T-cell (primary cell): ENCODE measurements around the gene SERTAD2. TPM values are rescaled to one million over a fixed set of nuclear protein-coding genes. Genes with fewer than 3 reads are reported as not detected.
A peak's percentile ranks its signal among the peaks of the same experiment; 100 is the strongest.

Source experiments
- ATAC-seq, 4 experiments: fragments of 200-7000 bp in 3 of 4; fragments of 150-1000 bp in 1 of 4; cut with Tn5 transposase; replicated peaks in 1 of 4; 1 replicate in 3 of 4; 2 replicates in 1 of 4; pipeline ENCODE4 v1.10.0; 2021; ENCODE audit warnings: moderate library complexity in 3 of 4, mild to moderate bottlenecking in 2 of 4, moderate number of reproducible peaks in 1 of 4
- CTCF ChIA-PET, 2 donors: fragments of 300-600 bp; sonication (Branson Sonifier 250); formaldehyde crosslinking; loops; one replicate each; lab custom pipeline; 2022; ENCODE audit warnings: antibody characterized with exemption in 2 of 2; lab: Charles Lee
- POLR2A ChIA-PET, 2 donors: fragments of 300-600 bp; sonication (Branson Sonifier 250); formaldehyde crosslinking; loops; one replicate each; lab custom pipeline; 2022; ENCODE audit warnings: antibody characterized with exemption in 2 of 2; lab: Charles Lee
- DNase-seq, 35 experiments: peaks; one replicate each; pipeline versions ENCODE4 v3.0.0 to v3.0.0-alpha.2; 2013 to 2023
- H3K27ac ChIP-seq: one replicate; pipeline ENCODE4 v1.5.1; 2013; ENCODE audit warnings: low read length
- H3K27me3 ChIP-seq, 2 experiments: replicated peaks in 1 of 2; 1 replicate in 1 of 2; 2 replicates in 1 of 2; pipeline versions ENCODE4 v1.6.1 to v1.7.0; 2013; ENCODE audit warnings: low read length in 1 of 2, mixed read lengths in 1 of 2; ENCODE audit not compliant: control insufficient read depth in 2 of 2, insufficient read depth in 2 of 2; ENCODE audit errors: extremely low read depth in 1 of 2
- H3K36me3 ChIP-seq, 2 donors: 1 replicate in 1 of 2; 2 replicates in 1 of 2; pipeline versions ENCODE4 v1.6.1 to v1.7.0; 2013; ENCODE audit warnings: low read length in 1 of 2; ENCODE audit not compliant: control insufficient read depth in 2 of 2, insufficient read depth in 1 of 2; ENCODE audit errors: extremely low read depth in 1 of 2
- H3K4me1 ChIP-seq, 2 experiments: 1 replicate in 1 of 2; 2 replicates in 1 of 2; pipeline versions ENCODE4 v1.6.1 to v1.7.0; 2013; ENCODE audit warnings: low read length in 2 of 2, mixed read lengths in 1 of 2; ENCODE audit not compliant: insufficient read depth in 2 of 2, control insufficient read depth in 1 of 2; ENCODE audit errors: extremely low read depth in 1 of 2
- H3K4me3 ChIP-seq, 2 donors: 1 replicate in 1 of 2; 2 replicates in 1 of 2; pipeline versions ENCODE4 v1.5.1 to v1.7.0; 2013; ENCODE audit warnings: mild to moderate bottlenecking in 2 of 2, low read length in 1 of 2, moderate library complexity in 1 of 2; ENCODE audit not compliant: control insufficient read depth in 1 of 2; ENCODE audit errors: extremely low read depth in 1 of 2
- H3K9me3 ChIP-seq: 2 replicates; pipeline ENCODE4 v1.7.0; 2013
- H3K27ac Mint-ChIP-seq, 2 donors: one replicate each; pipeline ENCODE4 v1.8.0; 2020 to 2021; ENCODE audit warnings: mild to moderate bottlenecking in 2 of 2, mixed read lengths in 2 of 2
- H3K27me3 Mint-ChIP-seq, 2 donors: one replicate each; pipeline ENCODE4 v1.8.0; 2021 to 2022; ENCODE audit warnings: mixed read lengths in 2 of 2
- H3K36me3 Mint-ChIP-seq: one replicate; pipeline ENCODE4 v1.8.0; 2021; ENCODE audit warnings: mixed read lengths
- H3K4me1 Mint-ChIP-seq, 3 donors: one replicate each; pipeline ENCODE4 v1.8.0; 2020 to 2022; ENCODE audit warnings: mixed read lengths in 3 of 3, mild to moderate bottlenecking in 1 of 3
- H3K4me3 Mint-ChIP-seq, 3 donors: one replicate each; pipeline ENCODE4 v1.8.0; 2020 to 2022; ENCODE audit warnings: mild to moderate bottlenecking in 3 of 3, mixed read lengths in 3 of 3, moderate library complexity in 3 of 3
- H3K9me3 Mint-ChIP-seq, 3 donors: one replicate each; pipeline ENCODE4 v1.8.0; 2020 to 2022; ENCODE audit warnings: mixed read lengths in 3 of 3
- WGBS: methylation state at CpG from one replicate; pipeline ENCODE4 v1.1.5; 2013; ENCODE audit warnings: missing lambda C conversion rate; ENCODE audit not compliant: insufficient coverage; 5-methylcytosine and 5-hydroxymethylcytosine counted together
- total RNA-seq, 35 experiments: library from RNA in 6 of 35; stranded (reverse) in 6 of 35; fragments of 120-200 nt in 1 of 35; gene quantifications; one replicate each; pipeline versions ENCODE4 v1.2.1 to v1.2.4 and lab custom pipeline; 2013 to 2026

SERTAD2 gene
- total RNA-seq, 5 donors from 2014 or later (not counting 1 experiment from before 2014, with no cell fraction given): 22.8 to 39.7 (median 27.4) TPM

DNA sequence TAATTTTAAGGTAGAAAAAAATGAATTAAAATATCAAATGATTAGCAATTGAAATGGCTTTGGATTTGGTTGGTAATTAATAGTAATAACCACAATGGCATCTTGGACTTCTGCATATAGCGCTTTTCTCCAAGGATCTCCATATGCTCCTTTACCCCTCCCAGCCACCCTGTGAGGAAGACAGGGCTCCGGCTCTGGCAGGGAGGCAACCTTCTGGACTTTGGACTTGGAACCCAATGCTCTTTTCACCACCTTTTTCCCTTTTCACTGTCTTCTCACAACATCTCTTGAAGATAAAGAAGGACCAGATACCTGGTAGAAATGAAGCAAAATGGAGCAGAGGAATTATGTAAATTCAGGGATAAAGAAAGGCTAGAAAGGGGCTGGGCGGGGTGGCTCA, 23.8 kb upstream of the SERTAD2 start:
- Histone ChIP-seq H3K27me3 (no peaks in the 10 kb centered on the region), H3K4me3 (no peak overlapping the region), H3K4me1 (peaks cover 6 to 19% of the 10 kb centered on the region in 2 experiments), H3K9me3 (no peaks in the 10 kb centered on the region), H3K36me3 (no peaks in the 10 kb centered on the region), H3K27ac (no peak overlapping the region)
- no peaks in the 10 kb centered on the region for H3K9me3 Mint-ChIP-seq
- H3K4me3 Mint-ChIP-seq: no peak overlapping the region
- DNase-seq (no peak), ATAC-seq (no peak)
- WGBS: 100% methylated on average over 1 of the region's 3 CpGs
- H3K4me1 Mint-ChIP-seq: peaks cover 37 to 42% (median 38%) of the 10 kb centered on the region in 3 donors
- CTCF ChIA-PET: interaction anchor here (0.6 to 1.1 kb wide), 3 partner anchors 72 to 443 kb away, joined by 3 to 5 read pairs (median 4); no protein-coding TSS in a partner anchor
- no peaks in the 10 kb centered on the region for H3K36me3 Mint-ChIP-seq
- H3K27ac Mint-ChIP-seq: no peak overlapping the region
- POLR2A ChIA-PET: no interaction called here
- no peaks in the 10 kb centered on the region for H3K27me3 Mint-ChIP-seq

DNA sequence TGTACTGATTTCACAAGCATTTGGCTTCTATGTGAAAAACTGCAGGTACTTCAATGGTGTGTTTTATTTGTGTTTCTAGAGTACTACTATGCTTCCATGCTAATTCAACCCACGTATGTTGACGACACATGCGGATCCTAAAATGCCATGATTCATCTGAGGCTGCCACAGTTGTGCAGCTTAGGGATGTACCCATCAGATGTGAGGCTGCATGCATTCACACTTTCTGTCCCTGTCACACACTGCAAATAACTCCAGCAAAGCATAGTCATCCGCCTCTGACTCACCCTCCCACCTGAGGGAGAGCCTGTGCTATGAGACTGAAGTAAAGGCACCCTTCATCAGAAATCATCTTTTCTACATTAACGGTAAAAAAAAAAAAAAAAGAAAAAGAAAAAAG, 22.1 kb upstream of the SERTAD2 start:
- Histone ChIP-seq H3K36me3 (peaks cover 0 to 3% of the 10 kb centered on the region in 2 donors), H3K27ac (no peak overlapping the region), H3K4me1 (peaks cover 6 to 19% of the 10 kb centered on the region in 2 experiments), H3K9me3 (no peaks in the 10 kb centered on the region), H3K4me3 (no peak overlapping the region), H3K27me3 (no peaks in the 10 kb centered on the region)
- ATAC-seq: peak; percentile 58 to 95 (median 86)
- no peak overlapping the region for H3K4me3 Mint-ChIP-seq
- DNase-seq: peak in 2 of 35 experiments; percentile 32 to 39
- ChIA-PET CTCF (interaction anchor here in 1 of 2 donors (1.1 kb wide), 1 partner anchor 13 kb away, joined by 3 read pairs; no protein-coding TSS in a partner anchor), POLR2A (interaction anchor here in 1 of 2 donors (0.7 kb wide), 2 partner anchors 11 to 252 kb away, joined by 3 to 4 read pairs; no protein-coding TSS in a partner anchor)
- H3K4me1 Mint-ChIP-seq: peaks cover 31 to 42% (median 40%) of the 10 kb centered on the region in 3 donors
- no peaks in the 10 kb centered on the region for H3K36me3 Mint-ChIP-seq
- WGBS: 70% methylated on average over 2 of the region's 5 CpGs
- peak overlapping the region in 1 of 2 donors; percentile 57 for H3K27ac Mint-ChIP-seq
- H3K27me3 Mint-ChIP-seq: no peaks in the 10 kb centered on the region
- H3K9me3 Mint-ChIP-seq: no peaks in the 10 kb centered on the region

DNA sequence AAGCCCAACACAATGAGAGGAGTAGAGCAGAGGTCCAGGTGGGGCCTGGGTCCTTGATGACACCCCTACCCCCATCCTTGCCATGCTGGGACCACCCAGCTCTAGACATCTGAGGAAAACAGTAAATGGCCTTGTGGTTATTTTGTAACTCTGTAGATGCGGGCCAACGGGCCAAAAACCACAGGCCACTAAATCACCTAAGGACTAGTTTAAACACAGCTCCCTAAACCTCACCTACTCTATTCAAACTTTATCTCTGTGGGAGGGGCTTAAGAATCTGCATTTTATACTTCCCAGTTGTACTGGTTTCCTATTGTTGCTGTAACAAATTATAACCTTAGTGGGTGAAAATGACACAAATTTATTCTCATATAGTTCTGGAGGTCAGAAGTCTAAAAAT, 19.0 kb upstream of the SERTAD2 start:
- Histone ChIP-seq H3K27me3 (no peaks in the 10 kb centered on the region), H3K4me3 (no peak overlapping the region), H3K36me3 (peaks cover 0 to 3% of the 10 kb centered on the region in 2 donors), H3K9me3 (no peaks in the 10 kb centered on the region), H3K4me1 (peaks cover 9 to 15% of the 10 kb centered on the region in 2 experiments), H3K27ac (no peak overlapping the region)
- H3K4me1 Mint-ChIP-seq: peaks cover 16 to 21% (median 20%) of the 10 kb centered on the region in 3 donors
- no peaks in the 10 kb centered on the region for H3K36me3 Mint-ChIP-seq
- ChIA-PET POLR2A (interaction anchor here in 1 of 2 donors (0.7 to 0.8 kb wide), 2 partner anchors 20 to 177 kb away, joined by 3 to 5 read pairs; no protein-coding TSS in a partner anchor), CTCF (interaction anchor here (0.6 to 0.7 kb wide), 4 partner anchors 9 to 817 kb away, joined by 3 to 8 read pairs (median 5); no protein-coding TSS in a partner anchor)
- no peaks in the 10 kb centered on the region for H3K27me3 Mint-ChIP-seq
- DNase-seq: no peak
- no peak for ATAC-seq
- WGBS: no CpG with 5 or more reads among the region's 2 CpGs
- no peaks in the 10 kb centered on the region for H3K9me3 Mint-ChIP-seq
- no peak overlapping the region for H3K27ac Mint-ChIP-seq
- no peak overlapping the region for H3K4me3 Mint-ChIP-seq

DNA sequence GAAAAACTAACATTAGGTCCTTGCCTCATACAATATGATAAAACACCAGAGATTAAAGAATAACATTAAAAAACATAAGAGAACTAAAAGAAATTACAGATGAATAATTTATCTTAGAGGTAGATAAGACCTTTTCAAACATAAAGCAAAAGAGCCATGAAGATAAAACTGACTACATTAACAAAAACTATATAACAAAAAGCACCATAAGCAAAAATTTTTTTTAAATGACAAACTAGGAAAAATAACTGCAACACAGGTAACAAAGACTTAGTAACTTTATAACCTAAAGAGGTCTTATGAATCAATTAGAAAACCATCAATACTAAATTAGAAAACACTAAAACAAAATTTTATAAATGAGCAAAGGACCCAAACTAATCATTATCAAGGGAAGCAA, 16.3 kb upstream of the SERTAD2 start:
- ATAC-seq (no peak), DNase-seq (no peak)
- no peak overlapping the region for H3K27ac Mint-ChIP-seq
- peaks cover 18 to 38% of the 10 kb centered on the region in 2 experiments for H3K4me1 ChIP-seq
- peaks cover 0 to 3% of the 10 kb centered on the region in 2 donors for H3K36me3 ChIP-seq
- no peaks in the 10 kb centered on the region for H3K9me3 Mint-ChIP-seq
- no peak overlapping the region for H3K27ac ChIP-seq
- H3K27me3 Mint-ChIP-seq: no peaks in the 10 kb centered on the region
- CTCF ChIA-PET: no interaction called here
- no peak overlapping the region for H3K4me3 ChIP-seq
- POLR2A ChIA-PET: no interaction called here
- no peak overlapping the region for H3K4me3 Mint-ChIP-seq
- no peaks in the 10 kb centered on the region for H3K9me3 ChIP-seq
- no peaks in the 10 kb centered on the region for H3K36me3 Mint-ChIP-seq
- peaks cover 12 to 27% (median 21%) of the 10 kb centered on the region in 3 donors for H3K4me1 Mint-ChIP-seq
- H3K27me3 ChIP-seq: no peaks in the 10 kb centered on the region

DNA sequence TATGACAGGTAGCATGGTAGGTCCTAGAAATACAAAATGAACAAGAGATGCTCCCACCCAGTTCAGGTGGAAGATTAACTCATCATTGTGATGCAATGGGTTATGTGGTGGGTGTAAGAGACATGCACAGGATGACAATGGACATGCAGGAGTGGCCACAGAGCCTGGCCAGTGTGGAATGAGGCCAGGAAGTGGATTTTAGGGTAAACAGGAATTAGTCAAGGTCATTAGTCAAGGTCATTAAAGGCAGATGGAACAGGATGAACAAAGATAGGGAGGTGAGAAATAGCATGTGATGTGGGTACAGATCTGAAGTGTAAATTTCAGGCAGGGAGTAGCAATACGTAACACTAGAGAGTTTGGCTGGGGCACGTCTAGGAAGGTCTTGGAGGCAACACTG, 15.6 kb upstream of the SERTAD2 start:
- H3K27me3 ChIP-seq: no peaks in the 10 kb centered on the region
- peaks cover 18 to 45% of the 10 kb centered on the region in 2 experiments for H3K4me1 ChIP-seq
- Mint-ChIP-seq H3K4me1 (peaks cover 15 to 31% (median 25%) of the 10 kb centered on the region in 3 donors), H3K9me3 (no peaks in the 10 kb centered on the region), H3K27ac (no peak overlapping the region), H3K27me3 (no peaks in the 10 kb centered on the region), H3K4me3 (no peak overlapping the region), H3K36me3 (no peaks in the 10 kb centered on the region)
- peaks cover 0 to 3% of the 10 kb centered on the region in 2 donors for H3K36me3 ChIP-seq
- no peaks in the 10 kb centered on the region for H3K9me3 ChIP-seq
- H3K4me3 ChIP-seq: no peak overlapping the region
- ChIA-PET CTCF (no interaction called here), POLR2A (no interaction called here)
- DNase-seq: no peak
- H3K27ac ChIP-seq: no peak overlapping the region
- 85% methylated on average over 2 of the region's 2 CpGs for WGBS
- no peak for ATAC-seq

DNA sequence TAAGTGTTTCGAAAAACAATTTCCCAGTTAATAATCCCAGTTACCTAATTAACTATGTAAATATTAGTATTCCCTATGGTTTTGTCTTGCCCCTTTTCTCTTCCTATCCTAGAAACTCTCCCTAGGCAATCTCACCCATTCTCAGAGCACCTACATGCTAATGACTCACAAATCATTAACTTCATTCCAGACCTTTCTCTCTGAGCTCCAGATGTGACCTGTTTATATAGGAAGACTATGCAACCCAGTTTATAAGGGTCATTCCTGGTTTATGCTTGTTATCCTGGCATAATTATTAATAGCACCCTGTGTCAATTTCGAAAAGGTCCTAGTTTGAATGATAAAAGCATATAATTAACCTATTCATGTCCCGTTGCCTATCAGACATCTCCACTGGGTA, 14.8 kb upstream of the SERTAD2 start:
- Mint-ChIP-seq H3K4me1 (peaks cover 21 to 38% (median 32%) of the 10 kb centered on the region in 3 donors), H3K27me3 (no peaks in the 10 kb centered on the region), H3K4me3 (no peak overlapping the region), H3K36me3 (no peaks in the 10 kb centered on the region), H3K27ac (peak overlapping the region in 1 of 2 donors; percentile 97), H3K9me3 (no peaks in the 10 kb centered on the region)
- H3K36me3 ChIP-seq: peaks cover 0 to 3% of the 10 kb centered on the region in 2 donors
- no peak overlapping the region for H3K4me3 ChIP-seq
- WGBS: no CpG with 5 or more reads among the region's 3 CpGs
- H3K4me1 ChIP-seq: peaks cover 18 to 50% of the 10 kb centered on the region in 2 experiments
- no peak for ATAC-seq
- CTCF ChIA-PET: interaction anchor here in 1 of 2 donors (4.6 kb wide), 1 partner anchor 22 kb away, joined by 15 read pairs; no protein-coding TSS in a partner anchor
- peak overlapping the region; percentile 72 for H3K27ac ChIP-seq
- no peaks in the 10 kb centered on the region for H3K9me3 ChIP-seq
- no peak for DNase-seq
- H3K27me3 ChIP-seq: no peaks in the 10 kb centered on the region
- POLR2A ChIA-PET: interaction anchor here in 1 of 2 donors (0.8 kb wide), 1 partner anchor 15 kb away, joined by 3 read pairs; the partner anchor contains the start of gene SERTAD2
